Thyroid gland (tissue), 4 donors: Measurements from ENCODE around the gene GJC2.

Experiments used
- POLR2A ChIP-seq, 2 donors: fragments of 450-650 bp; IDR thresholded peaks; one replicate each; pipeline ENCODE4 v1.6.1; 2017; ENCODE audit warnings: antibody characterized with exemption in 2 of 2, mild to moderate bottlenecking in 2 of 2, moderate library complexity in 1 of 2
- TF ChIP-seq, protein P1 (sequence below), 6 experiments: fragments of 200-600 bp in 3 of 6; fragments of 450-650 bp in 3 of 6; sonication (generic) in 3 of 6; IDR thresholded peaks; one replicate each; pipeline ENCODE4 v1.5.1; 2016 to 2019; ENCODE audit warnings: antibody characterized with exemption in 6 of 6, mild to moderate bottlenecking in 2 of 6, inconsistent platforms in 1 of 6, moderate library complexity in 1 of 6

DNA sequence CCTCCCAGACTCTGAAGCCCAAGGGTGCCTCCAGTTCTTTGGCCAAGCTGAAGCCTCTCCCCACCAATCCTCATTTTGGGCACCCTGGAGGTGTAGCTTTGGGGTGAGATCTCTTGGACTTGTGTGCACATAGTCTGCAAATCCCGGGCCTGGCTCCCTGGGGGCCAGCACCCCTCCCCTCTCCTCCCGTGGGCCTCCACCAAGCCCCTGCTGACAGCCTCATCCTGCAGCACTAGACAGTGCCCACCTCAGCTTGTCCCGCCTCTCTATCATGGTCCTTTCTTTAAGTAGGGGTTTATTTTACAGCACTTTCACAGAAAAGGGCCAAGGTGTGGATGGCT, 3.2 kb downstream of the GJC2 start:
- TF ChIP-seq, protein P1, sequence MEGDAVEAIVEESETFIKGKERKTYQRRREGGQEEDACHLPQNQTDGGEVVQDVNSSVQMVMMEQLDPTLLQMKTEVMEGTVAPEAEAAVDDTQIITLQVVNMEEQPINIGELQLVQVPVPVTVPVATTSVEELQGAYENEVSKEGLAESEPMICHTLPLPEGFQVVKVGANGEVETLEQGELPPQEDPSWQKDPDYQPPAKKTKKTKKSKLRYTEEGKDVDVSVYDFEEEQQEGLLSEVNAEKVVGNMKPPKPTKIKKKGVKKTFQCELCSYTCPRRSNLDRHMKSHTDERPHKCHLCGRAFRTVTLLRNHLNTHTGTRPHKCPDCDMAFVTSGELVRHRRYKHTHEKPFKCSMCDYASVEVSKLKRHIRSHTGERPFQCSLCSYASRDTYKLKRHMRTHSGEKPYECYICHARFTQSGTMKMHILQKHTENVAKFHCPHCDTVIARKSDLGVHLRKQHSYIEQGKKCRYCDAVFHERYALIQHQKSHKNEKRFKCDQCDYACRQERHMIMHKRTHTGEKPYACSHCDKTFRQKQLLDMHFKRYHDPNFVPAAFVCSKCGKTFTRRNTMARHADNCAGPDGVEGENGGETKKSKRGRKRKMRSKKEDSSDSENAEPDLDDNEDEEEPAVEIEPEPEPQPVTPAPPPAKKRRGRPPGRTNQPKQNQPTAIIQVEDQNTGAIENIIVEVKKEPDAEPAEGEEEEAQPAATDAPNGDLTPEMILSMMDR (IDR thresholded peaks at IDR 0.05) = no peak
- TF ChIP-seq POLR2A (IDR thresholded peaks at IDR 0.05) = no peak
